T47D (cell line): ENCODE results near the gene APC.
"Not testable (repeated sequence)": the region's sequence is repeated elsewhere in the genome, so short reads cannot be mapped to it uniquely, and the experiment has no call there.

Experiments
- DNase-seq, 2 experiments: peaks; one replicate each; pipeline versions ENCODE4 v3.0.0 to v3.0.0-alpha.2; 2011 to 2012; ENCODE audit warnings: low read depth in 1 of 2, low spot score in 1 of 2
- JUND ChIP-seq: IDR thresholded peaks from 2 replicates; pipeline ENCODE4 v1.6.1; 2012; ENCODE audit warnings: low read depth
- in situ Hi-C: cut with HindIII; loops from 2 replicates; pipeline ENCODE4 v1.10.0; 2016; ENCODE audit warnings: low sequenced_read_pairs, low pct_unique_long_range_greater_than_20kb

APC gene

DNA sequence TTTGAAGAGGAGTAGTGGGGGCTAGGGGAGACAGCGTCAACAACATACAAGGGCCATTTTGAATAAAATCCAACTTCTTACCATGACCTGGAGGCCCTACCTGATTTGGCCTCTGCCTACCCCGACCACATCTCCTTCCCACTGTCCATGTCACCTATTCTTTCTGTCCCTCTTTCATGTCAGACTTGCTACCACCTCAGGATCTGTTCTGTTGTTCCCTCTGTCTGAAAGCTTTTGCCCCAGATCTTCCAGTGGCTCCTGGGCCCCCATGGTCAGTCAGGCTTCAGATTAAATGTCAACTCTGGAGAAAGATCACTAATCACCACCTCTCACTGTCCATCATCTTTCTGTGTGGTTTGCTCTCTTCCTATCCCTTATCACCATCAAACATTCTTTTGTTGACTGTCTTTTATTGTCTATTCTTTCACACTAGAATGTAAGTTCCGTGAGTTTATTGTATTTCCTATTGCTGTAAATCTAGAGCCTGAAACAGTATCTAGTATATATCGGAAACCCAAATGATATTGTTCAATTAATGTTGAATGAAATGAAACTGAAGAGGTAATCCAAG lies 31.2 kb upstream of the APC start:
- TF ChIP-seq JUND, result no peak
- in situ Hi-C loops, result no loop called here

DNA sequence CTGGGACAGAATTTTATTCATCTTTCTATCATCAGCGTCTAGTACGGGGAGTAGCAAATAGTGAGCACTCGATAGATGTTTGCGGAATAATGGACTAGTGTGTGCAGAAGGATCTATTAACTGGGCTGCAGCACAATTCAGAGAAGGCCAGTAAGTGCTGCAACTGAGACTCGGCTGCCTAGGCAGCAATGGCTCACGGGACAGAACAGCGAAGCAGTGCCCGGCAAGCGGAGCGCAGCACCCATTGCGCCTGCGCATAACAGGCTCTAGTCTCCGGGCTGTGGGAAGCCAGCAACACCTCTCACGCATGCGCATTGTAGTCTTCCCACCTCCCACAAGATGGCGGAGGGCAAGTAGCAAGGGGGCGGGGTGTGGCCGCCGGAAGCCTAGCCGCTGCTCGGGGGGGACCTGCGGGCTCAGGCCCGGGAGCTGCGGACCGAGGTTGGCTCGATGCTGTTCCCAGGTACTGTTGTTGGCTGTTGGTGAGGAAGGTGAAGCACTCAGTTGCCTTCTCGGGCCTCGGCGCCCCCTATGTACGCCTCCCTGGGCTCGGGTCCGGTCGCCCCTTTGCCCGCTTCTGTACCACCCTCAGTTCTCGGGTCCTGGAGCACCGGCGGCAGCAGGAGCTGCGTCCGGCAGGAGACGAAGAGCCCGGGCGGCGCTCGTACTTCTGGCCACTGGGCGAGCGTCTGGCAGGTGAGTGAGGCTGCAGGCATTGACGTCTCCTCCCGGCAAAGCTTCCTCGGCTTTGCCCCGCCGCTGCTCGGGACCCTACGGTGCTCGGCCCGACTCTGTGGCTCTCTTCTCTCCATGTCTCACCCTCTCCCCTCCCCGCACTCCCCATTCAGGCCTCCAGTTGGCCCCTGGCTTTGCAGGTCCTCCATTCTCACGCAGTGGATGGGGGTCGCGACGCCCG lies 30.2 kb upstream of the APC start:
- in situ Hi-C loops, result no loop called here
- TF ChIP-seq JUND, result no peak
- peak; percentile 94 to 99 for DNase-seq

More for the DNA sequence above, 31.2 kb upstream of the APC start:
- DNase-seq, result no peak

DNA sequence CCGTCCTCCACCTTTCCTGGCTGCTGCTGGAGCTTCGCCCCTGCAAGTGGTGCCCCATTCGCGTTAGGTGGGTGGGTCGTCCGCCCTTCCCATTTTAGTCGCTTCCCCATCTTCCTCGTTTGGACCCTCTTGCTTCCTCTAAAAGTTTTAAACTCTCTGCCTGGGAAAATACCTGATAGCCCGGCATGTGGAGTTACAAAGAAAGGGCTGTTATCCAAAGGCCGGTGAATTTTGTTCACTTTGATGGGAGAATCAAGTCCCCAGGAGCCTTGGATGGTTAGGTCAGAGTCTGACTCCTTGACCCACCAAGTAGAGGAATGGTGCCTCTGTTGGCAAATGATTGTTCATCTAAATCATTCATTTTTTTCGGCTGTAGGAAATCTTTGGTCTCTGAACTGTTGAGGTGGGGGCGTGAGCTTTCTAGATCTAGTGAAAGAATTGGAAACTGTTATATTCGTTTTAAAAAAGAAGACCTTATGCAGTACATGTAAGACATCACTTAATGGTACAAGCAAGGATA lies 29.5 kb upstream of the APC start:
- TF ChIP-seq JUND, result no peak
- no peak for DNase-seq
- in situ Hi-C loops, result no loop called here

DNA sequence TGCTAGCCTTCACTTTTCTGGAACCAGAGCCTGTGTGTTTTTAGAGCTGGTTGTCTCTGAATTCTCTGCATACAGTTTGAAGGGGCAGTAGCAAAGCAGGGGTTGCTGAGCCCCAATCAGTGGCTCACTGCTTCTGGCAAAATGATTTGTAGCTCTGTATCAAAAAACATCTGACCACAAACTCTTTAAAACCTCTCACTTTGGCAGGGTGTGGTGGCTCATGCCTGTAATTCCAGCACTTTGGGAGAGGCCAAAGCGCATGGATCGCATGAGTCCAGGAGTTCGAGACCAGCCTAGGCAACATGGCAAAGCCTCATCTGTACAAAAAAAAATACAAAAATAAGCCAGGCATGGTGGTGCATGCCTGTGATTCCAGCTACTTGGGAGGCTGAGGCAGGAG lies 28.3 kb upstream of the APC start:
- in situ Hi-C loops, result no loop called here
- no peak for TF ChIP-seq JUND
- DNase-seq, result no peak

GRCh38 chr5:112710896-112711295 lies 26.8 kb upstream of the APC start:
- in situ Hi-C loops, result no loop called here
- no peak for TF ChIP-seq JUND
- no peak for DNase-seq

DNA sequence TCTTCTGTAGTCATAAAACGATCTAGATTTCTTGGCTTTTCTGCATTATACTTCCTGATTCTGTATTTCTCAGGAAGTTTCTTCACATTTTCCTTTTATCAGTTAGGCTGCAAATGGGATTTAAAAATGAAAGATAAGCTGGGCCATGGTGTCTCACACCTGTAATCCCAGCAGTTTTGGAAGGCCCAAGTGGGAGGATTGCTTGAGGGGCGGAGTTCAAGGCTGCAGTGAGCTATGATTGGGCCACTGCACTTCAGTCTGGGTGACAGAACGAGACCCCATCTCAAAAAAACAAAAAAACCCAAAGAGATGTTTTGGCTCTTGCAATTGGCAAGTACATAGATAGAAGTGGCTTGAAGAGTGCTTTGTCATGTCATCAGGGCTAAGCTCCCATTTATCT lies 26.2 kb upstream of the APC start:
- no peak for DNase-seq
- in situ Hi-C loops, result no loop called here
- no peak for TF ChIP-seq JUND

- TF ChIP-seq JUND, result no peak
- in situ Hi-C loops, result no loop called here
- no peak for DNase-seq
Observed at GRCh38 chr5:112713206-112713605, 24.5 kb upstream of the APC start.

DNA sequence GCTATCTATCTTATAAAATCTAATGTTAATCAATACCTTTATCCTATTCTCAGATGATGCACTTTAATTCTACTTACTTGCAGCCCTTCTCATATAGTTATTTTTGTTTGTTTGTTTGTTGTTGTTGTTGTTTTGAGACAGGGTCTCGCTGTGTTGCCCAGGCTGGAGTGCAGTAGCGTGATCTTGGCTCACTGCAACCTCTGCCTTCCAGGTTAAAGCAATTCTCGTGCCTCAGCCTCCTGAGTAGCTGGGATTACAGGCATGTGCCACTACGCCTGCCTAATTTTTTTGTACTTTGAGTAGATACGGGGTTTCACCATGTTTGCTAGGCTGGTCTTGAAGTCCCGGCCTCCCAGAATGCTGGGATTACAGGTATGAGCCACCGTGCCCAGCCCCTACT lies 20.8 kb upstream of the APC start:
- in situ Hi-C loops, DNase-seq: not testable (repeated sequence)

DNA sequence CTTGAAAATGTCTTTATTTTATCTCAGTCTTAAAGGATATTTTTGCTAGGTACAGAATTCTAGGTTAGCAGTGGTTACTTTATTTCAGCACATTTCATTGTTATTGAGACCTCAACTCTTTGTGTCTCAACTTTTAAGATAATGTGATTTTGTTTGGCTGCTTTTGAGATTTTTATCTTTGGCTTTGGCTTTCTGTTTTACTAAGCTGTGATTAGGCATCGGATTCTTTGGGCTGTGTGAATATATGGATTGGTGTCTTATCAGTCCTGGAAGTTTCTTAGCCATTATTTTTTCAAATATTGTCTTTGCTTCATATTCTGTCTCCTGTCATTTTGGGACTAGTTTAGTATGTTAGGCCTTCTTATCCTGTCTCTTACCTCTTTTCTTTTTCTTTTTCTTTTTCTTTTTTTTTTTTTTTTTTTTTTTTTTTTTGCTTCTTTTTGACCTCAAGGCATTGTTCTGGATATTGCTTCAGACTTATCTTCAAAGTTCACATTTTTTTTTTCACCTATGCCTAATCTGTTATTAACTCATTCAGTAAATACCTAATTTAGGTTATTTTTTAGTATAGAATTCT lies 20.1 kb upstream of the APC start:
- DNase-seq, result no peak
- no peak for TF ChIP-seq JUND
- in situ Hi-C loops, result no loop called here

- in situ Hi-C loops, result no loop called here
Observed at GRCh38 chr5:112718344-112718743, 19.3 kb upstream of the APC start.

GRCh38 chr5:112720576-112720975 lies 17.1 kb upstream of the APC start:
- no peak for TF ChIP-seq JUND
- in situ Hi-C loops, result no loop called here
- no peak for DNase-seq

More at GRCh38 chr5:112718344-112718743, 19.3 kb upstream of the APC start:
- no peak for TF ChIP-seq JUND
- DNase-seq, result no peak

GRCh38 chr5:112724901-112725300 lies 12.8 kb upstream of the APC start:
- no peak for TF ChIP-seq JUND
- in situ Hi-C loops, result no loop called here
- no peak for DNase-seq

DNA sequence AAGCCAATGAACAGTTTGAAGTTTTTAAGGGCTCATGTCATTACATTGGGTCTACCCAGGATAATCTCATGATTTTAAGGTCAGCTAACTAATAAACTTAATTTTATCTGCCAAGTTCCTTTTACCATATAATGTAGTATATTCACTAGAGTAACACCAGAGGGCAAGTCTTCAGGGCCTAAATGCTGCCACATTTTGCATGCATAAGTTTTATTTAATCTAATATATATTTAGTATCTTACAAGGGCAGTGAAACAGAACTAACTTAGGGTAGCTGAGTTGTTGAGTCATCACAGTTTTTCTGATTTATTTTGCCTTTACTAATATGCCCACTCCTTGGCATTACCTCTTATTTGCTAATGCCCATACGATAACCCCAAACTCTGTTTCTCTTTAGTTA lies 8.1 kb upstream of the APC start:
- DNase-seq, result no peak

More for the DNA sequence above, 8.1 kb upstream of the APC start:
- TF ChIP-seq JUND, result no peak
- in situ Hi-C loops, result no loop called here
